A549 treated with AZD9567 at 1 μM for 4 hours (cell line): ENCODE results near the gene ZNF468. TPM values are rescaled to one million over a fixed set of nuclear protein-coding genes. Genes with fewer than 3 reads are reported as not detected.

Experiments used
- total RNA-seq: library from RNA; stranded (reverse); fragments of 200-300 nt; extraction: Qiagen RNA extraction; gene quantifications from 5 replicates; pipeline ENCODE4 v1.2.3, GENCODE V29; 2022; ENCODE audit not compliant: insufficient read depth

Gene ZNF468
- 0.44 to 1.3 TPM (median 0.49 TPM) in 5 replicates for total RNA-seq

GRCh38 chr19:52857378-52858191 lies at the start of gene ZNF468:
Gene ZNF468 (minus strand): TSS chr19:52857619. CDS start chr19:52854272, 3,347 bp downstream.

GRCh38 chr19:52897138-52897935 lies 39.9 kb upstream of the ZNF468 start, which contains the start of gene ZNF320:
Gene ZNF320 (minus strand): TSS chr19:52897635. CDS start chr19:52890255, 7,380 bp downstream.

GRCh38 chr19:52821204-52821960 lies 36.0 kb downstream of the ZNF468 start, which contains the start of gene ZNF28:
Gene ZNF28 (minus strand): TSS chr19:52821633. CDS start chr19:52817958, 3,675 bp downstream.

Other genes with a start within 250 kb of the ZNF468 start
- 0.06 to 0.13 TPM (median 0.08 TPM) in 4 of 5 replicates, not detected in the other for gene ZNF83, start 219.3 kb downstream of the ZNF468 start, total RNA-seq
- 2.5 to 8.6 TPM (median 2.8 TPM) in 5 replicates for gene ZNF611, start 122.6 kb downstream of the ZNF468 start, total RNA-seq
- 0.05 to 0.20 TPM (median 0.14 TPM) in 4 of 5 replicates, not detected in the other for gene ZNF600, start 70.8 kb downstream of the ZNF468 start, total RNA-seq
- 0.86 to 2.0 TPM (median 1.3 TPM) in 4 of 5 replicates, not detected in the other for gene ZNF28, start 36.0 kb downstream of the ZNF468 start, total RNA-seq
- not detected in 5 replicates for gene ZNF320, start 40.0 kb upstream of the ZNF468 start, total RNA-seq
- 0.01 to 0.02 TPM in 2 of 5 replicates, not detected in the others for gene ZNF888, start 65.8 kb upstream of the ZNF468 start, total RNA-seq
- 0.02 to 0.09 TPM (median 0.07 TPM) in 4 of 5 replicates, not detected in the other for gene ZNF816, start 105.3 kb upstream of the ZNF468 start, total RNA-seq
- not detected in 5 replicates for gene ERVV-1, start 156.3 kb upstream of the ZNF468 start, total RNA-seq
- gene ERVV-2, start 187.1 kb upstream of the ZNF468 start, total RNA-seq, result not detected in 5 replicates
- gene ZNF160, start 245.8 kb upstream of the ZNF468 start, total RNA-seq, result 7.8 to 9.6 TPM (median 8.9 TPM) in 5 replicates